Type B pancreatic cell (in vitro differentiated cells): Measurements from ENCODE around the gene CYBA. TPM values are rescaled to one million over a fixed set of nuclear protein-coding genes. Genes with fewer than 3 reads are reported as not detected.

Experiments used
- DNase-seq: peaks from one replicate; pipeline ENCODE4 v3.0.0; 2021; ENCODE audit warnings: mixed read lengths; ENCODE audit not compliant: unreplicated experiment; ENCODE audit errors: extremely low spot score
- H3K27ac Mint-ChIP-seq: 2 replicates; pipeline ENCODE4 v1.8.0; 2021; ENCODE audit warnings: mild to moderate bottlenecking, mixed read lengths
- H3K27me3 Mint-ChIP-seq: 2 replicates; pipeline ENCODE4 v1.8.0; 2021; ENCODE audit warnings: mixed read lengths
- H3K36me3 Mint-ChIP-seq: 2 replicates; pipeline ENCODE4 v1.8.0; 2021; ENCODE audit warnings: mixed read lengths
- H3K4me1 Mint-ChIP-seq: one replicate; pipeline ENCODE4 v1.8.0; 2021; ENCODE audit warnings: mixed read lengths; ENCODE audit not compliant: unreplicated experiment
- H3K4me3 Mint-ChIP-seq: 2 replicates; pipeline ENCODE4 v1.8.0; 2021; ENCODE audit warnings: mild to moderate bottlenecking, mixed read lengths
- H3K9me3 Mint-ChIP-seq: 2 replicates; pipeline ENCODE4 v1.8.0; 2021; ENCODE audit warnings: mixed read lengths
- total RNA-seq: library from RNA; stranded (reverse); gene quantifications from 2 replicates; pipeline ENCODE4 v1.2.1, GENCODE V29; 2021; ENCODE audit warnings: low replicate concordance
- TF ChIP-seq, protein P1 (sequence below): fragments of 200-600 bp; sonication (generic); conservative IDR thresholded peaks from 2 replicates; pipeline ENCODE4 v1.5.0; 2021; ENCODE audit warnings: antibody characterized with exemption, mild to moderate bottlenecking

Gene CYBA
- total RNA-seq, 1 donor from 2014 or later, result 120 TPM

DNA sequence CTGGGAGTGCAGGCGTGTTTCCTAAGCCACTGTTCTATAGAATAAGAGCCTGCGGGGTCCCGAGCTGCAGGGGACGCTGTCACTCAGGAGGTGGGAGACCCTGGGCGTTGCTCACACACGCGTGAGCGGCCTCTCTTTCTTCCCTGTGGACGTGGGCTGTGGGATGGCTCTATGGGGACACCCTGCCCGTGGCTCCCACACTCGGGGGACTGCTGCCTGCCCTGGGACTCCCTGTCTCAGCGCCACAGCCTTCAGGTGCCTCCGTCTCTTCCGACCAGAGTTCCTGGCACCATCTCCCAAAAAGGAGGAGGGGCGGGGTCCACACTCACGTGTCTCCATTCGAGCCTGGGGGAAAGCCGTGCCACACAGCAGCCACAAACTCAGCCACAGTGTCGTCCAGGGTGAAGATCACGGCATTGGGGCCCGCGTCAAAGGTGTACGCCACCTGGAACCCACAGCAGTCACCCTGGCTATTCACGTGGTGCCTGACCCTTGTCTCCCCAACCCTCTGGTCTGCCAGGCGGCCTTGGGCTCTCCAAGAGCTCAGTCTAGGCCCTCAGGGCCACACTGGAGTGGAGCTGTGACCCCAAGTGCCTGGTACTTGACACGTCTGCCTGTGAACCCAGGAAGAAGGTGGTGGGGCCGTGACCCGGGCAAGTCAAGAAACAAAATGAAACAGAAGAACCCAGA lies 3.7 kb upstream of the CYBA start:
- H3K27ac Mint-ChIP-seq, result no peak overlapping the region
- DNase-seq, result no peak
- no peak overlapping the region for H3K4me3 Mint-ChIP-seq
- no peaks in the 10 kb centered on the region for H3K9me3 Mint-ChIP-seq
- H3K27me3 Mint-ChIP-seq, result no peaks in the 10 kb centered on the region
- H3K4me1 Mint-ChIP-seq, result no peaks in the 10 kb centered on the region
- TF ChIP-seq, protein P1, sequence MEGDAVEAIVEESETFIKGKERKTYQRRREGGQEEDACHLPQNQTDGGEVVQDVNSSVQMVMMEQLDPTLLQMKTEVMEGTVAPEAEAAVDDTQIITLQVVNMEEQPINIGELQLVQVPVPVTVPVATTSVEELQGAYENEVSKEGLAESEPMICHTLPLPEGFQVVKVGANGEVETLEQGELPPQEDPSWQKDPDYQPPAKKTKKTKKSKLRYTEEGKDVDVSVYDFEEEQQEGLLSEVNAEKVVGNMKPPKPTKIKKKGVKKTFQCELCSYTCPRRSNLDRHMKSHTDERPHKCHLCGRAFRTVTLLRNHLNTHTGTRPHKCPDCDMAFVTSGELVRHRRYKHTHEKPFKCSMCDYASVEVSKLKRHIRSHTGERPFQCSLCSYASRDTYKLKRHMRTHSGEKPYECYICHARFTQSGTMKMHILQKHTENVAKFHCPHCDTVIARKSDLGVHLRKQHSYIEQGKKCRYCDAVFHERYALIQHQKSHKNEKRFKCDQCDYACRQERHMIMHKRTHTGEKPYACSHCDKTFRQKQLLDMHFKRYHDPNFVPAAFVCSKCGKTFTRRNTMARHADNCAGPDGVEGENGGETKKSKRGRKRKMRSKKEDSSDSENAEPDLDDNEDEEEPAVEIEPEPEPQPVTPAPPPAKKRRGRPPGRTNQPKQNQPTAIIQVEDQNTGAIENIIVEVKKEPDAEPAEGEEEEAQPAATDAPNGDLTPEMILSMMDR, result no peak
- no peaks in the 10 kb centered on the region for H3K36me3 Mint-ChIP-seq

DNA sequence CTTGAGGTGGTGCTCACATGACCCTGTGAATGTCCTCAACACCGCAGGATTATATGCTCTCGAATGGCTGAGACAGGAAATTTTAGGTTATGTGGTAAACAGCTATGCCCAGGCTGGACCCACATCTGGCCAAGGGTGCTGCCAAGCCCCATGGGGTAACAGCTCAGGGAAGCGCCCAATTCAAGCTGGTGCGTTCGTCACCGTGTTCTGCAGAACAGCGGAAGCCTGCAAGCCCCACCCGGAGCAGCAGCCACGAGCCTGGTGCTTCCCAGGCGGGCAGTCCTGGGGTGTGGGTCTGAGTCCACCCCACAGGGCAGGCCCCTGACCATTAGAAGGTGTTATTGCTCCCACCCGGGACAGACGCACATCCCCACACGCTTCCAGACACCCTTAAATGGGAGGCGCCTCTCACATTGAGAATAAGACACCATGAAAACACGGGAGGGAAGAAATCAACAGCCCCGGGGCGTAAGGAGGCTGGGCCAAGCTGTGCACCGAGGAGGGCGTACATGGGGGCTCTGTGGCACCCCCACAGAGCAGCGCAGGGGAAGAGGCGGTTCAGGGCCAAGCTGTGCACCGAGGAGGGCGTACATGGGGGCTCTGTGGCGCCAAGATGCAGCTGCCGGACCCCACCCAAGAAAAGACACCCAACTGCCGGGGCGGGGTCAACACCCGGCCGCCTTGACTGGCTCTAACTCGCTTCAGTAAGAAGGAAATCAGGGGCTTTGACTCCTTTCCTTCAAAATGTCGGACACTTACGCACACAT lies 2.9 kb upstream of the CYBA start:
- no peak for DNase-seq
- H3K9me3 Mint-ChIP-seq, result no peaks in the 10 kb centered on the region
- TF ChIP-seq, protein P1, result no peak
- no peaks in the 10 kb centered on the region for H3K36me3 Mint-ChIP-seq
- no peaks in the 10 kb centered on the region for H3K27me3 Mint-ChIP-seq
- peaks cover 5% of the 10 kb centered on the region for H3K4me1 Mint-ChIP-seq
- no peak overlapping the region for H3K27ac Mint-ChIP-seq
- H3K4me3 Mint-ChIP-seq, result no peak overlapping the region

DNA sequence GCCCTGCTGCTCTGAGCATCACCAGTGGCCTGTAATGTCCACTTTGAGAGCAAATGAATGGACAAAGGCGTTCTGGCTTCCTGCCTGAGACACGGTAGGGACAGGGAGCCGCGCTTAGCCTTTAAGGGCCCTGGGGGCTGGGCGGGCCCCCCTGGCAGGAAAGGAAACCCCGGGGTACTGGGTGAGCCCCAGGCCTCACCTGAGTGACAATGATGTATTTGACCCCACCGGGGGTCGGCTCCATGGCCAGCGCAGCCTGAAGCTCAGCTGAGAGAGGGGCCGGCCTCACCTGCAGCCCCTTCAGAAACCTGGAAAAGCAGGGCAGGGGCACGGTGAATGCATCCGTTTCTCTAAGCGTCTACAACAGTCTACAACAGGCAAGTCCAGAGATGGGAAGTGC lies 2.2 kb upstream of the CYBA start:
- peaks cover 5% of the 10 kb centered on the region for H3K4me1 Mint-ChIP-seq
- H3K36me3 Mint-ChIP-seq, result no peaks in the 10 kb centered on the region
- H3K27ac Mint-ChIP-seq, result no peak overlapping the region

DNA sequence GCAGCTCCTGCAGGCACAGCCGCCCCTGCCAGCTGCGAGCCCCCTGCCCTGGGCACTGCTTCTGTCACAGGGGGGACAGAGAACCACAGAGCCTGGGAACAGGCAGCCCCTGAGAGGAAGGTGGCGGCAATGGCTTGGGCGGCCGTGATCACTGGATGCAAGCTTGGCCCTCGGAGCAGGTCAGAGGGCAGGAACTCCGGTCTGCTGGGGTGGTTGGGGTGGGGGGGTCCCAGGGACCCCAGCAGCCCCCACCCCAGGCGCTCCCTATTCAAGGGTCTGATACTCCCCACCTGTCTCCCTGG lies 1.9 kb upstream of the CYBA start:
- Mint-ChIP-seq H3K36me3 (no peaks in the 10 kb centered on the region), H3K27me3 (no peaks in the 10 kb centered on the region), H3K4me1 (peaks cover 5% of the 10 kb centered on the region), H3K9me3 (no peaks in the 10 kb centered on the region), H3K27ac (no peak overlapping the region), H3K4me3 (no peak overlapping the region)
- TF ChIP-seq, protein P1, result no peak
- no peak for DNase-seq

More for the DNA sequence above, 2.2 kb upstream of the CYBA start:
- DNase-seq, result no peak
- Mint-ChIP-seq H3K4me3 (no peak overlapping the region), H3K9me3 (no peaks in the 10 kb centered on the region), H3K27me3 (no peaks in the 10 kb centered on the region)
- TF ChIP-seq, protein P1, result no peak

DNA sequence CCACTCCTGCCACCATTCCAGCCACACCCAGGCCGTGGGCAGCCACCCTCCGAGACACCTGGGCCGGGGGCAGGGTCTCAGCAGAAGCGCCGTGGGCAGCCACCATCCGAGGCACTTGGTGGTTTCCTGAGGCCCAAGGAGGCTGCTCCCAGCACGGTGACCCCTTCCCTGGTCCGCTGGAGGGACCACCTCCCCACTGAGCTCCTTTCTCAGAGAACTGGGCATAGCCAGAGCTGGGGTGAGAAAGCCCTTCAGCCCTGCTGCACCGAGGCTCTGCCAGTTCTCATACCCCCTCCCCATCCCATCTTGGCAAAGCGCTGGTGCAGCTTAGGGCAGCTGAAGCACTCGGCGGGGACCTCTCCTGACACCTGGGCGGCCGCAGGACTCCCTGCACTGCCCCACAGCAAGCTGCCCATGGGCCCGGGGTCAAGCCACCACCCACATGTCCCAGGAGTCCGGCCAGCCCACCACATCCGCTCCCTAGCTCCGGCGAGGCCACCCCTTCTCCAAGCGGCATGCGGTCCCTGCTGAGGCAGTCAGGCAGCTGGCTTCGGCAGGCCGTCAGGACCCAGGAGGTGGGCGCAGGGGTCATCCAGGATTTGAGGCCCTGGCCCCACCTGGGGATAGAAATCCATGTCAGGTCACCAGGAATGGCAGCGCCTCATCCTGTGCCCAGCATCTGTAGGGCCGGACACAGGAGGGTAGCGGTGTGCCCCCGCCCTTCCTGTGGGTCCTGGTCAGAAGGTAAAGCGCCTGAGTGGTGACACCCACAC lies 1.3 kb upstream of the CYBA start:
- Mint-ChIP-seq H3K9me3 (no peaks in the 10 kb centered on the region), H3K4me3 (no peak overlapping the region), H3K36me3 (no peaks in the 10 kb centered on the region)

More for the DNA sequence above, 1.3 kb upstream of the CYBA start:
- TF ChIP-seq, protein P1, result no peak
- Mint-ChIP-seq H3K27me3 (no peaks in the 10 kb centered on the region), H3K4me1 (peaks cover 5% of the 10 kb centered on the region), H3K27ac (no peak overlapping the region)
- no peak for DNase-seq
